H1 (cell line): ENCODE measurements around the gene PIGV. TPM values are rescaled to one million over a fixed set of nuclear protein-coding genes. Genes with fewer than 3 reads are reported as not detected.

ENCODE experiments used
- CHD7 ChIP-seq: fragments of 300-600 bp; sonication (generic); IDR thresholded peaks from 2 replicates; pipeline ENCODE4 v1.7.1; 2012; ENCODE audit warnings: low read length, moderate library complexity, mild to moderate bottlenecking, inconsistent platforms; ENCODE audit not compliant: insufficient replicate concordance
- EGR1 ChIP-seq: IDR thresholded peaks from 2 replicates; pipeline ENCODE4 v1.6.1; 2011; ENCODE audit warnings: low read depth, low read length, borderline replicate concordance
- GABPA ChIP-seq: IDR thresholded peaks from 2 replicates; pipeline ENCODE4 v1.6.1; 2011; ENCODE audit warnings: mild to moderate bottlenecking, low read length, moderate library complexity, borderline replicate concordance; ENCODE audit not compliant: insufficient read depth
- GTF2F1 ChIP-seq: IDR thresholded peaks from 2 replicates; pipeline ENCODE4 v1.6.1; 2012; ENCODE audit warnings: low read depth, low read length, improper control_type of control experiment, borderline replicate concordance
- KDM4A ChIP-seq: IDR thresholded peaks from one replicate; pipeline ENCODE4 v1.7.1; 2012; ENCODE audit warnings: low read depth, mild to moderate bottlenecking, moderate library complexity, low read length, inconsistent platforms; ENCODE audit not compliant: severe bottlenecking
- NANOG ChIP-seq: IDR thresholded peaks from 2 replicates; pipeline ENCODE4 v1.6.1; 2011; ENCODE audit warnings: low read length, low read depth, mild to moderate bottlenecking, inconsistent platforms; ENCODE audit not compliant: insufficient read depth, poor library complexity, severe bottlenecking
- SP2 ChIP-seq: IDR thresholded peaks from 2 replicates; pipeline ENCODE4 v1.6.1; 2012; ENCODE audit warnings: mild to moderate bottlenecking, low read length, inconsistent platforms
- SRF ChIP-seq: IDR thresholded peaks from 2 replicates; pipeline ENCODE4 v1.6.1; 2011; ENCODE audit warnings: mild to moderate bottlenecking, low read depth, low read length, moderate library complexity
- polyA plus RNA-seq, 7 experiments: library from polyadenylated mRNA; depleted of rRNA in 3 of 7; stranded (reverse) in 5 of 7; unstranded in 2 of 7; fragments of >200 nt in 5 of 7; fragments of 200-250 nt in 2 of 7; gene quantifications; 1 replicate in 5 of 7; 2 replicates in 1 of 7; 4 replicates in 1 of 7; pipeline versions ENCODE4 v1.2.1 to v1.2.3, GENCODE V29; 2011 to 2013; ENCODE audit warnings: missing spikeins in 2 of 7, mixed read lengths in 2 of 7
- total RNA-seq: library from RNA; stranded (reverse); fragmentation: NEBNext Ultra II Directional; extraction: Animal tissue kit (Norgen Biotek cat#: 25700); gene quantifications from 2 replicates; pipeline ENCODE4 v1.2.1, GENCODE V29; 2021

PIGV gene
- total and polyA plus RNA-seq, 2 of the 8 experiments (the other 6 are each of a cell fraction or from before 2014, with no cell fraction given): 8.5 to 20.9 TPM

GRCh38 chr1:26789931-26790330 lies 2.2 kb downstream of the PIGV start (continued):
- TF ChIP-seq CHD7 (no peak), EGR1 (no peak), SP2 (no peak), KDM4A (no peak), NANOG (no peak), GABPA (no peak), GTF2F1 (no peak), SRF (no peak)
